ENCODE data around the gene KRT2.

KRT2 gene

GRCh38 chr12:52661668-52662067 is 9.7 kb upstream of the KRT2 start:
- Mint-ChIP-seq H3K27ac (no peak overlapping the region), H3K9me3 (no peaks in the 10 kb centered on the region), H3K4me3 (no peak overlapping the region), H3K27me3 (no peaks in the 10 kb centered on the region), H3K4me1 (no peaks in the 10 kb centered on the region)
- no peak for ATAC-seq
- no peak for DNase-seq

- ATAC-seq: no peak
- no peak overlapping the region for H3K4me3 Mint-ChIP-seq
- H3K27me3 Mint-ChIP-seq: no peaks in the 10 kb centered on the region
- no peaks in the 10 kb centered on the region for H3K9me3 Mint-ChIP-seq
- no peak overlapping the region for H3K27ac Mint-ChIP-seq
- no peaks in the 10 kb centered on the region for H3K4me1 Mint-ChIP-seq
- no peak for DNase-seq
Measured at GRCh38 chr12:52660934-52661499, 9.0 kb upstream of the KRT2 start.

GRCh38 chr12:52659951-52660350 is 7.9 kb upstream of the KRT2 start:
- ATAC-seq (no peak), DNase-seq (no peak)
- no peaks in the 10 kb centered on the region for H3K4me1 Mint-ChIP-seq
- H3K4me3 Mint-ChIP-seq: no peak overlapping the region
- no peaks in the 10 kb centered on the region for H3K27me3 Mint-ChIP-seq
- H3K9me3 Mint-ChIP-seq: no peaks in the 10 kb centered on the region
- H3K27ac Mint-ChIP-seq: no peak overlapping the region

DNA sequence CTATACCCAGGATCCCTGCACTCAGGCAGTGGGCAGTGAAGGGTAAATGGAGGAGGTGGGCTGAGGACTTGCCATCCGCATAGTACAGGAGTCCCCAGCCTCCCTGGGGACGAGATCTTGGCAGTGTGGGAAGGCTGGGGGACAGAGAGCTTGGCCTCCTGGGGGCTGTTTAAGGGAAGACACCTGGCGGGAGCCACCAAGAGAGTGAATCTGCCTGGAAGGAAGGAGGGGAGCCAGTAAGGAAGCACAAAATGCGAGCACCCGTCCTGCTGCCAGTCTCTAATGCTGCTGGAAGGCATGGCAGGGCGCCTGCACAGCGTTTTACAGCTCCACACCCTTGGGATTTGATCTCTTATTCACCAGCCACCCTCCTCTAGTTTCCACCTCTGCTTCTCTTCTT is 7.4 kb upstream of the KRT2 start:
- Mint-ChIP-seq H3K4me3 (no peak overlapping the region), H3K27me3 (no peaks in the 10 kb centered on the region)
- no peak for ATAC-seq

DNA sequence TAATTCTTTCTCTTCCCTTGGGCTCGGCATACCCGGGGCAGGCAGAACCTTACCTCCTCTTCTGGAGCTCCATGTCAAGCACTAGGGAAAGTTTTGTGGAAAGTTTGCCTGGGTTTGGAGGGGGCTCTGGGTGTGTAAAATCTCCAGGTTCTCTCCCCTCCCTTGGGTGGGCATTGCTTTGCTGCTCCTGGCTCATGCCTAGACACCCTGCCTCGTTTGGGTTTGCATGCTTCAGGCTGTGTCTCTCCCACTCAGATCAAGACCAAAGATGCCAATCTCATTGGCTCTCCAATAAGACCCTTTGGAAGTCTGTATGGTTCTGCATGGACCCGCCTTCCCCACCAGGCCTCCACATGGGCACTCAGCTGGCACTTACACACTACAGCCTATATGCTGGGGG is 6.2 kb upstream of the KRT2 start:
- Mint-ChIP-seq H3K9me3 (no peaks in the 10 kb centered on the region), H3K4me3 (no peak overlapping the region), H3K27me3 (no peaks in the 10 kb centered on the region), H3K4me1 (no peaks in the 10 kb centered on the region), H3K27ac (peak overlapping the region in 1 of 2 donors; percentile 43)
- ATAC-seq (no peak), DNase-seq (no peak)

More for the DNA sequence above, 7.4 kb upstream of the KRT2 start:
- no peak for DNase-seq
- Mint-ChIP-seq H3K4me1 (no peaks in the 10 kb centered on the region), H3K27ac (no peak overlapping the region), H3K9me3 (no peaks in the 10 kb centered on the region)

DNA sequence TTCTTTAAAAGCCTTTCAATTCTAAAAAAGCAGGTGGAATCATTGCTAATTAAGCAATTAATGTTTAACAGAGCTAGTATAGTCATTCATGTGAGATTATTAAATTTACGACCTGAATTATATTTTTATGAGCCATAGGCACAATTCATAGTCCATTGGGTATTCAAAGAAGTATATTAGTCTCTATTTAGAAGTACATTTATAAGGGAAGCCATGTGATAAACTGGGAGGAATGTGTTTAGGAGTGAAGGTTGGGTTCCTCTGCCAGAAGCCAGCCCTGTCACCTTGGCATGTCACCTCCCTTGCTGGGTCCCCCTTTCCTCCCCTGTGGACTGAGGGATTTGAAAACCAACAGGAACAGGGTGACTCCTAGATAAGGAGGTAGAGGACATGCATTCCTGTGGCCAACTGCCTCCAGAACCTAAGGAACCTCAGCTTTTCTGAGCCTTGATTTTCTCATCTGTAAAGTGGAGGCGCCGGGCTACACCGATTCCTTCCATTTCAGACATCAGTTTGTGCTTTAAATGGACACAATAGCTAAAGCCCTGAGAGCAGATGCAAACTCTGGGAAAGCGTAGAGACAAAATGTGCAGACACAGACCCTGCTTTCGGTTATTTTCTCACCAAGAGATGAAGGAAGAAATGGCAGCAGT is 5.4 kb upstream of the KRT2 start:
- DNase-seq (no peak), ATAC-seq (no peak)
- no peaks in the 10 kb centered on the region for H3K4me1 Mint-ChIP-seq
- no peaks in the 10 kb centered on the region for H3K9me3 Mint-ChIP-seq
- no peaks in the 10 kb centered on the region for H3K27me3 Mint-ChIP-seq
- H3K27ac Mint-ChIP-seq: no peak overlapping the region
- no peak overlapping the region for H3K4me3 Mint-ChIP-seq

DNA sequence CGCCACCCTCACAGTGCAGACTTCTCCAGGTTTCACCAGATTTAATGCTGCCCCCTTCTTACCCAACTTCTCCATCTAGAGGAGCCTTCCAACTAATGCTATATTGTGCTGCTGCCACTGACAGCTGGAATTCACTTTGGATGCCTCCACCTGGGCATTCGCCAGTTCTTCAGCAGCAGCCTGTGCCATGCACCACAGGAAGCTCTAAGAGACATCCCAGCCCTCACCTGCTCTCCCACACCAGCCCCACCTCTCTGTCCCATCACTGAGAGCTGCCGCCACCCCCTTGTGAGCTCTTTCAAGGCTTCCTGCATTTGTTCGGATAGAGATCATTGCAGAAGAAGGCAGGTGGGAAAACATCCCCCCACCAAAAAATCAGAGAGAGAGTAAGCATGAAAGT is 4.6 kb upstream of the KRT2 start:
- Mint-ChIP-seq H3K4me1 (no peaks in the 10 kb centered on the region), H3K27ac (no peak overlapping the region), H3K9me3 (no peaks in the 10 kb centered on the region), H3K27me3 (no peaks in the 10 kb centered on the region), H3K4me3 (no peak overlapping the region)
- DNase-seq: no peak
- ATAC-seq: no peak

GRCh38 chr12:52655720-52656124 is 3.7 kb upstream of the KRT2 start:
- Mint-ChIP-seq H3K27me3 (no peaks in the 10 kb centered on the region), H3K4me3 (no peak overlapping the region), H3K27ac (no peak overlapping the region), H3K9me3 (no peaks in the 10 kb centered on the region), H3K4me1 (no peaks in the 10 kb centered on the region)
- DNase-seq (no peak), ATAC-seq (no peak)

GRCh38 chr12:52655251-52655650 is 3.2 kb upstream of the KRT2 start:
- Mint-ChIP-seq H3K9me3 (no peaks in the 10 kb centered on the region), H3K27me3 (no peaks in the 10 kb centered on the region), H3K4me3 (no peak overlapping the region), H3K4me1 (peaks cover 2% of the 10 kb centered on the region), H3K27ac (no peak overlapping the region)
- ATAC-seq (no peak), DNase-seq (no peak)

DNA sequence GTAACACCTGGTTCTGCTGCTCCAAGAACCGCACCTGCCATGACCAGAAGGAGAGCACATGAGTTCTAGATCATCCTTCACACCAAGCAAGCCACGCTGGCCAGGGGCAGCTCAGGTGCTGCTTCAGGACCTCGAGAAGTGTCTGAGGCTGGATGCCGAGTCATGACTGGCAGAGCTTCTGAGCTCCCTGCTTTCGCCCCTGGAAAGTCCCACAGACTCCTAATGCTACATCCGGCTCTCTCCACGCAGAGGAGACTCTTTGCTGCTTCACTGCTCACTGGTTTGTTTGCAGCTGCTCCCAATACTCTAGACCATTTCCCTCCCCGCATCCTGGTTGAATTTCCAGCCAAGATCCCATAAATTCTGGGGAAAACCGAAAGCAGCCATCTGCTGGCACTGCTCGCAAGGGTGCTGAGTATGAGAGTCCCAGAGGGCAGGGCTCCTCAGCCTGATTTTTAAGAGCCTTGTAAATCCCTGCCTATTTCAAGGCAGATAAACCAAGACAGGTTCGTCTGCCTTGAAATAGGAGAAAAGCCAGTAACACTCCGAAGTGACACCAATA is 1.4 kb downstream of the KRT2 start:
- no peak for DNase-seq
- no peak overlapping the region for H3K27ac Mint-ChIP-seq
- H3K27me3 Mint-ChIP-seq: no peaks in the 10 kb centered on the region
- no peak overlapping the region for H3K4me3 Mint-ChIP-seq
- peaks cover 48% of the 10 kb centered on the region for H3K4me1 Mint-ChIP-seq
- ATAC-seq: no peak
- H3K9me3 Mint-ChIP-seq: no peaks in the 10 kb centered on the region

DNA sequence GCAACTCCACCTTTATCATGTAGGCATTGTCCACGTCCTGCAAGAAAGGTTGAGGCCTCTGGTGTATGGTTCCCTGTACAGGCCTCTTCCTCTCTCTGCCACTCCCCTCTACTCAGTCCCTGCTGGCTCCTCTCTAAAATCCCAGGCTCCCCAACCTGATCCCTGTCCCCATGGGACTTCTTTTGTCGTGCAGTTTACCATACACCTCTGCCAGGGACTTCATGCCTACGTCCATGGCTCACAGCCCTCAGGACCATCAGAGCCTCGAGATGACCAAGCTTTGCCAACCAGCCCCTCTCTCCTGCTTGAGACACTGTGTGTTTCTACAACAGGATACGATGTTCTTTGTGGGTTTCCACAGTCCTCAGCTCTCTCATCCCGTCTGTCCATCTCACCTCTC is 2.9 kb downstream of the KRT2 start:
- H3K4me1 Mint-ChIP-seq: peaks cover 64% of the 10 kb centered on the region
- H3K27ac Mint-ChIP-seq: peak overlapping the region in 1 of 2 donors; percentile 47
- H3K4me3 Mint-ChIP-seq: no peak overlapping the region

GRCh38 chr12:52648012-52648550 is 3.9 kb downstream of the KRT2 start:
- Mint-ChIP-seq H3K9me3 (no peaks in the 10 kb centered on the region), H3K27me3 (no peaks in the 10 kb centered on the region), H3K4me1 (peaks cover 73% of the 10 kb centered on the region), H3K4me3 (no peak overlapping the region), H3K27ac (peak overlapping the region in 1 of 2 donors; percentile 51)
- DNase-seq: no peak
- no peak for ATAC-seq

More for the DNA sequence above, 2.9 kb downstream of the KRT2 start:
- H3K27me3 Mint-ChIP-seq: no peaks in the 10 kb centered on the region
- no peak for DNase-seq
- H3K9me3 Mint-ChIP-seq: no peaks in the 10 kb centered on the region
- no peak for ATAC-seq

DNA sequence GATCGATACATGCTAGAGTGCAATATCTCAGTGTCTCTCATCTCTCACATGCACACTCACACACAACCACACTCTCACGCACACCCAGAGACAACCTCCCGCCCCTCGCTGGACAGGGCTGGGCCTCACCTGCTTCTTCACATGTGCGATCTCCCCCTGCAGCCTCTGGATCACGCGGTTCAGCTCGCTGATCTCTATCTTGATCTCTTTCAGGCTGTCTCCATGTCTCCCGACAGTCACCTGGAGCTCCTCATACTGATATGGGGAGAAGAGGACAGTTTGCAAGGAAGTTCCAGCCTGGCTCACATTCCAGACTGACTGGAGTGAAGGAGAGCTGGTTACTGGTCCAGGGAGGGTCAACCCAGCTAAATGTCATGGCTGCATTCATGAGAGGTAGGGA is 4.4 kb downstream of the KRT2 start:
- no peak overlapping the region for H3K27ac Mint-ChIP-seq
- peaks cover 75% of the 10 kb centered on the region for H3K4me1 Mint-ChIP-seq
- no peak overlapping the region for H3K4me3 Mint-ChIP-seq
- ATAC-seq (no peak), DNase-seq (no peak)
- no peaks in the 10 kb centered on the region for H3K27me3 Mint-ChIP-seq
- no peaks in the 10 kb centered on the region for H3K9me3 Mint-ChIP-seq

GRCh38 chr12:52646613-52647012 is 5.4 kb downstream of the KRT2 start:
- H3K4me3 Mint-ChIP-seq: no peak overlapping the region
- H3K27me3 Mint-ChIP-seq: no peaks in the 10 kb centered on the region
- peaks cover 85% of the 10 kb centered on the region for H3K4me1 Mint-ChIP-seq
- no peak overlapping the region for H3K27ac Mint-ChIP-seq
- no peaks in the 10 kb centered on the region for H3K9me3 Mint-ChIP-seq
- DNase-seq (no peak), ATAC-seq (no peak)

DNA sequence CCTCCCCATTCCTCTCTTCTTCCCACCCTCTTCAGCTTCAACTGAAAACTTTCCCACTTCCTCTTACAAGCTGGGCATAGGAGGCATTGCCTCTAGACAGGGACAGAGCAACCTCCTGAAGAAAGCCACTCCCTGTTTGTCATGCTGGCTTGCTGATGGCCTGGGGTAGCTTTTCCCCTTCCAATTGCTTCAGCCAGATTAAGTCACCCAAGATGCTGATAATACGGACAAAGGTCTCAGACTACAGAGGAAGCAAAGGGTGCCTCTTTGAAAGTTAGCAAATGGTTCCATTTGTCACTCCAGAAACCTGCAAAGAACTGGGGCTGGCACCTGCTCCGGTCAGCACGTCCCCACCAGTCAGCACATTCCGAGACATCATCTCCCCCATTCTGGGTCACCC is 6.0 kb downstream of the KRT2 start:
- H3K4me3 Mint-ChIP-seq: peak overlapping the region; percentile 36 to 49
- DNase-seq: no peak
- H3K27me3 Mint-ChIP-seq: no peaks in the 10 kb centered on the region
- peak overlapping the region in 1 of 2 donors; percentile 71 for H3K27ac Mint-ChIP-seq
- no peak for ATAC-seq
- H3K4me1 Mint-ChIP-seq: peaks cover 90% of the 10 kb centered on the region
- no peaks in the 10 kb centered on the region for H3K9me3 Mint-ChIP-seq

GRCh38 chr12:52645120-52645761 is 6.8 kb downstream of the KRT2 start:
- Mint-ChIP-seq H3K27me3 (no peaks in the 10 kb centered on the region), H3K4me3 (peak overlapping the region; percentile 25 to 46), H3K27ac (peak overlapping the region; percentile 90 to 91), H3K9me3 (no peaks in the 10 kb centered on the region), H3K4me1 (peaks cover 88% of the 10 kb centered on the region)
- peak; percentile 97 for ATAC-seq
- peak; percentile 16 to 56 for DNase-seq
